Gastrocnemius medialis (tissue), 4 donors: ENCODE measurements around the gene GFER. TPM values are rescaled to one million over a fixed set of nuclear protein-coding genes. Genes with fewer than 3 reads are reported as not detected.

ENCODE experiments used
- ATAC-seq, 2 donors: fragments of 150-250 bp; one replicate each; pipeline ENCODE4 v1.9.1; 2016
- DNase-seq, 2 donors: peaks; one replicate each; pipeline ENCODE4 v3.0.0-alpha.2; 2019
- H3K27ac ChIP-seq, 4 donors: fragments of 200-600 bp; sonication (generic); 1 replicate in 1 of 4; 2 replicates in 3 of 4; pipeline ENCODE4 v1.5.1; 2016 to 2018; ENCODE audit warnings: mild to moderate bottlenecking in 2 of 4, moderate library complexity in 1 of 4
- H3K27me3 ChIP-seq, 3 donors: fragments of 200-600 bp; sonication (generic) in 2 of 3; 1 replicate in 1 of 3; 2 replicates in 2 of 3; pipeline versions ENCODE4 v1.5.1 to v1.6.0; 2016 to 2019; ENCODE audit warnings: mild to moderate bottlenecking in 1 of 3, moderate library complexity in 1 of 3
- H3K36me3 ChIP-seq, 2 donors: fragments of 200-600 bp; sonication (generic) in 1 of 2; one replicate each; pipeline ENCODE4 v1.5.1; 2017 to 2018
- H3K4me1 ChIP-seq, 2 donors: fragments of 200-600 bp; sonication (generic) in 1 of 2; one replicate each; pipeline ENCODE4 v1.5.1; 2016 to 2017; ENCODE audit warnings: mild to moderate bottlenecking in 2 of 2
- H3K4me3 ChIP-seq, 4 donors: fragments of 200-600 bp; sonication (generic) in 3 of 4; 1 replicate in 1 of 4; 2 replicates in 3 of 4; pipeline ENCODE4 v1.5.1; 2016 to 2019; ENCODE audit warnings: mild to moderate bottlenecking in 2 of 4
- H3K9me3 ChIP-seq, 3 donors: fragments of 200-600 bp; sonication (generic) in 2 of 3; 1 replicate in 1 of 3; 2 replicates in 2 of 3; pipeline ENCODE4 v1.5.1; 2016 to 2019
- CTCF ChIP-seq, 5 experiments: fragments of 450-650 bp in 3 of 5; fragments of 200-600 bp in 2 of 5; sonication (generic) in 2 of 5; IDR thresholded peaks in 4 of 5; conservative IDR thresholded peaks in 1 of 5; 1 replicate in 4 of 5; 2 replicates in 1 of 5; pipeline ENCODE4 v1.5.1; 2016 to 2019; ENCODE audit warnings: antibody characterized with exemption in 5 of 5, mild to moderate bottlenecking in 3 of 5, moderate library complexity in 3 of 5
- POLR2A ChIP-seq, 2 donors: fragments of 450-650 bp; IDR thresholded peaks; one replicate each; pipeline ENCODE4 v1.6.1; 2017; ENCODE audit warnings: antibody characterized with exemption in 2 of 2, mild to moderate bottlenecking in 2 of 2, moderate library complexity in 2 of 2
- in situ Hi-C, 4 donors: fragments of 200-750 bp; cut with MboI; loops; one replicate each; pipeline versions ENCODE4 v1.15.0 to v1.8.0; 2017; ENCODE audit warnings: low sequenced_read_pairs in 4 of 4
- intact Hi-C: fragments of 100-400 bp; cut with DNase I; formaldehyde crosslinking; loops from one replicate; pipeline ENCODE4 v1.15.1; 2023; ENCODE audit warnings: low total_unique reads
- total RNA-seq, 4 donors: library from RNA; depleted of rRNA; stranded (reverse); fragments of >200 nt; gene quantifications; one replicate each; pipeline versions ENCODE4 v1.1.0 to v1.2.3, GENCODE V29; 2016

GFER gene
- total RNA-seq, 4 donors from 2014 or later: 16.3 to 27.0 (median 20.1) TPM

- H3K4me1 ChIP-seq: peaks cover 24 to 39% of the 10 kb centered on the region in 2 donors
- H3K36me3 ChIP-seq: peaks cover 0 to 2% of the 10 kb centered on the region in 2 donors
- in situ Hi-C loops: no loop called here
- no peaks in the 10 kb centered on the region for H3K9me3 ChIP-seq
- H3K4me3 ChIP-seq: no peak overlapping the region
- H3K27me3 ChIP-seq: no peaks in the 10 kb centered on the region
- ATAC-seq: no peak
- TF ChIP-seq POLR2A (IDR thresholded peaks at IDR 0.05) (no peak), CTCF (IDR thresholded peaks at IDR 0.05 in 4 of 5, conservative IDR thresholded peaks at IDR 0.05 in 1 of 5) (no peak)
- H3K27ac ChIP-seq: no peak overlapping the region
- intact Hi-C loops: no loop called here
- no peak for DNase-seq
These were observed 15.6 kb upstream of the GFER start for GRCh38 chr16:1968146-1968953.

DNA sequence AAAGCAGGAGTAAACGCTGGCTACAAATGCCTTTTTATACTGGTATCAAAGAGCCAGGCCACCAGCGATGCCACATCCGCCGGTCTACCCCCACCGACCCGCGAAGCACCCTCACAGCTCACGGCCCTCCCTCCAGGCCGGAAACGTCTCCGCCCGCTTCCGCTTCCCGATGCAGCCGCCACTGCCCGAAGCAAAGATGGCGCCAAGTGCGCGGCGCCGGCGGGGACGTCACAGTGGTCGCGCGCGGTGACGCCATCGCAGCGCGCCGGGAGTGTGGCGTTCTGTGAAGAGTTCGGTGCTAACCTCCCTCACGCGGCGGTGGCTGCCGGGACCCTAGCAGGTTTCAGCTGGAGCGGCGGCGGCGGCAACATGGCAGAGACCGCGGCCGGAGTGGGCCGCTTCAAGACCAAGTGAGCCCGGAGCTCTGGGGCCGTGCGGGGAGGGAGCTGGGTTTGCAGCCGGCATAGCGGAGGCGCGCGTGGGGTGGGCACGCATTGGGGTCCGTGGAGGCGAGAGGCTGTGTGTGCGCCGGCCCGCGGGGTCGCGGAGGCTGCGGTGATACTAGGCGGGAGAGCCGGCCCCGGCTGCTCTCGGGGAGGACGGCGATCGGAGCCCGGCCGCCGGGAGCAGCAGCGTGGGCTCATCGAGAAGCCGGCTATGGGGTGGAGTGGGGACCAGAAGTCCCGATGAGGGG is 12.1 kb upstream of the GFER start, which contains the start of gene TBL3:
Gene TBL3, plus strand, starts transcription at position 258 of the 694 bp plus-strand sequence. Its CDS starts 112 bp downstream, at position 370.
- Histone ChIP-seq H3K27me3 (no peaks in the 10 kb centered on the region), H3K4me1 (peaks cover 13 to 23% of the 10 kb centered on the region in 2 donors), H3K36me3 (peaks cover 0 to 29% of the 10 kb centered on the region in 2 donors), H3K9me3 (no peaks in the 10 kb centered on the region), H3K4me3 (peak within 1 kb of the TSS; percentile 80 to 99 (median 86)), H3K27ac (peak within 1 kb of the TSS; percentile 86 to 94 (median 92))
- in situ Hi-C loops (no loop called here), intact Hi-C loops (loop anchor here (1.0 kb wide), 1 partner anchor 37 kb away; the partner anchor contains the start of gene ZNF598)
- TF ChIP-seq POLR2A (IDR thresholded peaks at IDR 0.05): peak; percentile 92 to 96
- TF ChIP-seq CTCF (IDR thresholded peaks at IDR 0.05 in 4 of 5, conservative IDR thresholded peaks at IDR 0.05 in 1 of 5): peak in 2 of 5 experiments; percentile 54 to 64
- DNase-seq: peak; percentile 87 to 90
- ATAC-seq: peak; percentile 95 to 96

GRCh38 chr16:1972490-1972877 is 11.5 kb upstream of the GFER start:
- Histone ChIP-seq H3K27ac (peak overlapping the region; percentile 86 to 94 (median 92)), H3K36me3 (peaks cover 0 to 34% of the 10 kb centered on the region in 2 donors), H3K27me3 (no peaks in the 10 kb centered on the region), H3K9me3 (no peaks in the 10 kb centered on the region), H3K4me3 (peak overlapping the region; percentile 80 to 99 (median 86)), H3K4me1 (peaks cover 13 to 23% of the 10 kb centered on the region in 2 donors)
- no peak for ATAC-seq
- intact Hi-C loops (no loop called here), in situ Hi-C loops (no loop called here)
- no peak for TF ChIP-seq CTCF (IDR thresholded peaks at IDR 0.05 in 4 of 5, conservative IDR thresholded peaks at IDR 0.05 in 1 of 5)
- TF ChIP-seq POLR2A (IDR thresholded peaks at IDR 0.05): no peak
- no peak for DNase-seq

GRCh38 chr16:1973461-1974156 is 10.4 kb upstream of the GFER start:
- DNase-seq: no peak

More at GRCh38 chr16:1973461-1974156, 10.4 kb upstream of the GFER start:
- intact Hi-C loops (no loop called here), in situ Hi-C loops (no loop called here)
- TF ChIP-seq POLR2A (IDR thresholded peaks at IDR 0.05): no peak
- Histone ChIP-seq H3K27ac (no peak overlapping the region), H3K4me3 (peak overlapping the region in 2 of 4 donors; percentile 83 to 89), H3K27me3 (no peaks in the 10 kb centered on the region), H3K9me3 (no peaks in the 10 kb centered on the region), H3K36me3 (peaks cover 0 to 45% of the 10 kb centered on the region in 2 donors), H3K4me1 (peaks cover 13 to 23% of the 10 kb centered on the region in 2 donors)
- ATAC-seq: no peak
